ENCODE data around the gene CES2. TPM values are rescaled to one million over a fixed set of nuclear protein-coding genes. Genes with fewer than 3 reads are reported as not detected.
"Not testable (repeated sequence)": the region's sequence is repeated elsewhere in the genome, so short reads cannot be mapped to it uniquely, and the experiment has no call there.

Gene CES2
- total RNA-seq, 1 donor from 2014 or later, result 35.1 TPM

DNA sequence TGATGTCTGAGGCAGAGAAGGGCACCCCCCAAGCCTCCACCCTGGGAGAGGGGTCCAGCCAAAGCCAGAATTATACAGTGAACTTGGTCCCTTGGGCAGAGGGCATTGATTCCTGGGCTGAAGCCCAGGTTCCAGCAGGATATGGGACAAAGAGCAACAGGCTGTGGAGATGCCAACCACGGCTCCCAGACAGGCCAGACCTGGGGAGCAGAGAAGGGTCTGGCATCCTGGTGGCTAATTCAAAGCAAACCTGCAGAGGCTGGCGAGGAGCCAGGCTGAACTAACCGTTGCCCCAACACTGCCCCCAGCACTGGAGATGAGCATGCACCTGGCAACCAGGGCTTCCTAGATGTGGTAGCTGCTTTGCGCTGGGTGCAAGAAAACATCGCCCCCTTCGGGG lies 28.7 kb downstream of the CES2 start:
- ATAC-seq (no peak), DNase-seq (no peak)
- Histone ChIP-seq H3K27me3 (ENCODE audit: low read depth) (no peaks in the 10 kb centered on the region), H3K4me3 (no peak overlapping the region), H3K9me3 (no peaks in the 10 kb centered on the region), H3K36me3 (no peaks in the 10 kb centered on the region), H3K4me1 (peaks cover 5% of the 10 kb centered on the region), H3K27ac (no peak overlapping the region)
- intact Hi-C loops (cut with DNase I), result no loop called here
- TF ChIP-seq, protein P1, sequence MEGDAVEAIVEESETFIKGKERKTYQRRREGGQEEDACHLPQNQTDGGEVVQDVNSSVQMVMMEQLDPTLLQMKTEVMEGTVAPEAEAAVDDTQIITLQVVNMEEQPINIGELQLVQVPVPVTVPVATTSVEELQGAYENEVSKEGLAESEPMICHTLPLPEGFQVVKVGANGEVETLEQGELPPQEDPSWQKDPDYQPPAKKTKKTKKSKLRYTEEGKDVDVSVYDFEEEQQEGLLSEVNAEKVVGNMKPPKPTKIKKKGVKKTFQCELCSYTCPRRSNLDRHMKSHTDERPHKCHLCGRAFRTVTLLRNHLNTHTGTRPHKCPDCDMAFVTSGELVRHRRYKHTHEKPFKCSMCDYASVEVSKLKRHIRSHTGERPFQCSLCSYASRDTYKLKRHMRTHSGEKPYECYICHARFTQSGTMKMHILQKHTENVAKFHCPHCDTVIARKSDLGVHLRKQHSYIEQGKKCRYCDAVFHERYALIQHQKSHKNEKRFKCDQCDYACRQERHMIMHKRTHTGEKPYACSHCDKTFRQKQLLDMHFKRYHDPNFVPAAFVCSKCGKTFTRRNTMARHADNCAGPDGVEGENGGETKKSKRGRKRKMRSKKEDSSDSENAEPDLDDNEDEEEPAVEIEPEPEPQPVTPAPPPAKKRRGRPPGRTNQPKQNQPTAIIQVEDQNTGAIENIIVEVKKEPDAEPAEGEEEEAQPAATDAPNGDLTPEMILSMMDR (IDR thresholded peaks at IDR 0.05), result no peak

DNA sequence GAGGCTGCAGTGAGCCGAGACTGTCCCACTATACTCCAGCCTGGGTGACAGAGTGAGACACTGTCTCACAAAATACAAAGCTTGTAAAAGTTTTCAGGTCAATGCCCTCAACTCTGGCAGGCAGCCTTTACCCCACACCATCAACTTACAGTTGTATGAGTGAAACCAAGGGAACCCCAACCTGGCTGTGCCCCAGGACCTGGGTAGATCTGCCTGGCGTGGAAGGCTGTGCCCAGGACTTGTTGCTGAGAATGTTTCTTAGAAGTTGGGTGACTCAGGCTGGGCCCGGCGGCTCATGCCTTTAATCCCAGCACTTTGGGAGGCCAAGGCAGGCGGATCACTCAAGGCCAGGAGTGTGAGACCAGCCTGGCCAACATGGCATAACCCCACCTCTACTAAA lies 33.5 kb downstream of the CES2 start:
- DNase-seq (no peak), ATAC-seq (no peak)
- Histone ChIP-seq H3K27ac (no peak overlapping the region), H3K4me1 (no peaks in the 10 kb centered on the region), H3K4me3 (no peak overlapping the region), H3K27me3 (ENCODE audit: low read depth) (no peaks in the 10 kb centered on the region), H3K36me3 (no peaks in the 10 kb centered on the region), H3K9me3 (no peaks in the 10 kb centered on the region)
- intact Hi-C loops (cut with DNase I), result no loop called here
- TF ChIP-seq, protein P1 (IDR thresholded peaks at IDR 0.05), result no peak

DNA sequence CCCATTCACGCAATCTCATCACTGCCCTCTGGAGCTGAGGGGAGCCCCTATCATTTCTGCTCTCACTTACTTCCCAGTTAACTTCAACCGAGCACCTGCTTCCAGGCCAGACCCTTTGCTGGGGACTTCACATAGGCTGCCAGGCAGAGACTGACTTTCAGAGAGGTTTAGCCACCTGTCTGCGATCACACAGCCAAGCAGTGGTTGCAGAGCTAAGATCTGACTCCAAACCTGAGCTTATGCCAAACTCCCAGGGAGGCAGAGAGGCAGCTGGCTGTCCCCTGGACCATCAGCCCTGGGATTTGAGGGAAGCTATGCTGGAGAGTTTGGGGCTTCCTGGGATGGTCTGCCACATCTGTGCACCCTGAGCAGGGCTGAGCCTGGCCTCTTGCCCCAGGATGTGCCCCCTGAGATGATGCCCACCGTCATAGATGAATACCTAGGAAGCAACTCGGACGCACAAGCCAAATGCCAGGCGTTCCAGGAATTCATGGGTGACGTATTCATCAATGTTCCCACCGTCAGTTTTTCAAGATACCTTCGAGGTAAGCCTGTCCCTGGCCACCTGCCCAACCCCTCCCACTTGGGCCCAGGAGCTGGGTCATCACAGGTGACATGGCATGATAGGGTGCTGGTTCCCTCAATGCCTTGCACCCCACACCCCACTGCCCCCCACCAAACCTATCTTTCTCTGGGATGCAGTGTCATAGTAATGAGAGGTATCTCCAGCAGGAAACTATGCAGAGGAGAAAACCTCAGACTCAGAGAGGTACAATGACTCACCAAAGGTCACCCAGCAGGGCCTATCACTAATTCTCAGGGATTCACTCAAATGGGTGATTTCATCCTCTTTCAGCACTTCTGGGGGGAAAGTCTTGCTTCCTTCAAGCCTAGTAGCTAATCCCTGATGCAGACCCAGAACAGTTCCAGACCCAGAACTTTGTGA lies 35.7 kb downstream of the CES2 start:
- TF ChIP-seq, protein P1 (IDR thresholded peaks at IDR 0.05), result no peak
- DNase-seq (no peak), ATAC-seq (no peak)
- H3K36me3 ChIP-seq, result no peaks in the 10 kb centered on the region
- H3K4me1 ChIP-seq, result no peaks in the 10 kb centered on the region
- H3K27ac ChIP-seq, result no peak overlapping the region
- H3K27me3 ChIP-seq (ENCODE audit: low read depth), result no peaks in the 10 kb centered on the region
- H3K9me3 ChIP-seq, result no peaks in the 10 kb centered on the region
- H3K4me3 ChIP-seq, result no peak overlapping the region
- intact Hi-C loops (cut with DNase I), result loop anchor here (10.0 kb wide), 1 partner anchor 184 kb away; the partner anchor contains the start of genes B3GNT9, FBXL8 and TRADD

DNA sequence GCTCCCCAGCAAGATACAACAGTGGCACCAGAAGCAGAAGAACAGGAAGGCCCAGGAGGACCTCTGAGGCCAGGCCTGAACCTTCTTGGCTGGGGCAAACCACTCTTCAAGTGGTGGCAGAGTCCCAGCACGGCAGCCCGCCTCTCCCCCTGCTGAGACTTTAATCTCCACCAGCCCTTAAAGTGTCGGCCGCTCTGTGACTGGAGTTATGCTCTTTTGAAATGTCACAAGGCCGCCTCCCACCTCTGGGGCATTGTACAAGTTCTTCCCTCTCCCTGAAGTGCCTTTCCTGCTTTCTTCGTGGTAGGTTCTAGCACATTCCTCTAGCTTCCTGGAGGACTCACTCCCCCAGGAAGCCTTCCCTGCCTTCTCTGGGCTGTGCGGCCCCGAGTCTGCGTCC lies 37.7 kb downstream of the CES2 start:
- intact Hi-C loops (cut with DNase I), result loop anchor here (10.0 kb wide), 1 partner anchor 182 kb away; the partner anchor contains the start of genes B3GNT9, FBXL8 and TRADD
- H3K27me3 ChIP-seq (ENCODE audit: low read depth), result no peaks in the 10 kb centered on the region
- no peaks in the 10 kb centered on the region for H3K9me3 ChIP-seq
- no peak overlapping the region for H3K4me3 ChIP-seq
- TF ChIP-seq, protein P1 (IDR thresholded peaks at IDR 0.05), result no peak
- peaks cover 4% of the 10 kb centered on the region for H3K4me1 ChIP-seq
- ATAC-seq, result no peak
- DNase-seq, result peak; percentile 46
- H3K36me3 ChIP-seq, result no peaks in the 10 kb centered on the region
- H3K27ac ChIP-seq, result no peak overlapping the region

DNA sequence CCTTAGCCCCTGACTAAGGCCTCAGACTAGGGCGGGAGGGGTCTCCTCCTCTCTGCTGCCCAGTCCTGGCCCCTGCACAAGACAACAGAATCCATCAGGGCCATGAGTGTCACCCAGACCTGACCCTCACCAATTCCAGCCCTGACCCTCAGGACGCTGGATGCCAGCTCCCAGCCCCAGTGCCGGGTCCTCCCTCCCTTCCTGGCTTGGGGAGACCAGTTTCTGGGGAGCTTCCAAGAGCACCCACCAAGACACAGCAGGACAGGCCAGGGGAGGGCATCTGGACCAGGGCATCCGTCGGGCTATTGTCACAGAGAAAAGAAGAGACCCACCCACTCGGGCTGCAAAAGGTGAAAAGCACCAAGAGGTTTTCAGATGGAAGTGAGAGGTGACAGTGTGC lies 38.4 kb downstream of the CES2 start:
- intact Hi-C loops (cut with DNase I), result loop anchor here (10.0 kb wide), 1 partner anchor 181 kb away; the partner anchor contains the start of genes B3GNT9, FBXL8 and TRADD
- TF ChIP-seq, protein P1 (IDR thresholded peaks at IDR 0.05), result no peak
- H3K36me3 ChIP-seq, result no peaks in the 10 kb centered on the region
- ATAC-seq (no peak), DNase-seq (no peak)
- H3K4me3 ChIP-seq, result no peak overlapping the region
- H3K27me3 ChIP-seq (ENCODE audit: low read depth), result no peaks in the 10 kb centered on the region
- no peak overlapping the region for H3K27ac ChIP-seq
- H3K4me1 ChIP-seq, result peaks cover 11% of the 10 kb centered on the region
- H3K9me3 ChIP-seq, result no peaks in the 10 kb centered on the region

DNA sequence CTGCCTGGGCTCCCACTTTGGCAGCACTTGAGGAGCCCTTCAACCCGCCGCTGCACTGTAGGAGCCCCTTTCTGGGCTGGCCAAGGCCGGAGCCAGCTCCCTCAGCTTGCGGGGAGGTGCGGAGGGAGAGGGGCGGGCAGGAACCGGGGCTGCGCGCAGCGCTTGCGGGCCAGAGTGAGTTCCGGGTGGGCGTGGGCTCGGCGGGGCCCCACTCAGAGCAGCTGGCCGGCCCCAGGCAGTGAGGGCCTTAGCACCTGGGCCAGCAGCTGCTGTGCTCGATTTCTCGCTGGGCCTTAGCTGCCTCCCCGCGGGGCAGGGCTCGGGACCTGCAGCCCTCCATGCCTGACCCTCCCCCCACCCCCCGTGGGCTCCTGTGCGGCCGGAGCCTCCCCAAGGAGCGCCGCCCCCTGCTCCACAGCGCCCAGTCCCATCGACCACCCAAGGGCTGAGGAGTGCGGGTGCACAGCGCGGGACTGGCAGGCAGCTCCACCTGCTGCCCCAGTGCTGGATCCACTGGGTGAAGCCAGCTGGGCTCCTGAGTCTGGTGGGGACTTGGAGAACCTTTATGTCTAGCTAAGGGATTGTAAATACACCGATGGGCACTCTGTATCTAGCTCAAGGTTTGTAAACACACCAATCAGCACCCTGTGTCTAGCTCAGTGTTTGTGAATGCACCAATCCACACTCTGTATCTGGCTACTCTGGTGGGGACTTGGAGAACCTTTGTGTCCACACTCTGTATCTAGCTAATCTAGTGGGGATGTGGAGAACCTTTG lies 39.0 kb downstream of the CES2 start:
- H3K27ac ChIP-seq; H3K9me3 ChIP-seq; H3K36me3 ChIP-seq; ATAC-seq; DNase-seq; H3K4me3 ChIP-seq; H3K27me3 ChIP-seq (ENCODE audit: low read depth): not testable (repeated sequence)
- H3K4me1 ChIP-seq, result peaks cover 12% of the 10 kb centered on the region
- intact Hi-C loops (cut with DNase I), result loop anchor here (10.0 kb wide), 1 partner anchor 180 kb away; the partner anchor contains the start of genes B3GNT9, FBXL8 and TRADD

DNA sequence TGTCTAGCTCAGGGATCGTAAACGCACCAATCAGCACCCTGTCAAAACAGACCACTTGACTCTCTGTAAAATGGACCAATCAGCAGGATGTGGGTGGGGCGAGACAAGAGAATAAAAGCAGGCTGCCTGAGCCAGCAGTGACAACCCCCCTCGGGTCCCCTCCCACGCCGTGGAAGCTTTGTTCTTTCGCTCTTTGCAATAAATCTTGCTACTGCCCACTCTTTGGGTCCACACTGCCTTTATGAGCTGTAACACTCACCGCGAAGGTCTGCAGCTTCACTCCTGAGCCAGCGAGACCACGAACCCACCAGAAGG lies 39.6 kb downstream of the CES2 start:
- not testable (repeated sequence) for H3K27ac ChIP-seq; H3K36me3 ChIP-seq; ATAC-seq; DNase-seq; H3K27me3 ChIP-seq (ENCODE audit: low read depth); H3K9me3 ChIP-seq; H3K4me3 ChIP-seq
- intact Hi-C loops (cut with DNase I), result loop anchor here (10.0 kb wide), 1 partner anchor 180 kb away; the partner anchor contains the start of genes B3GNT9, FBXL8 and TRADD
- H3K4me1 ChIP-seq, result peaks cover 12% of the 10 kb centered on the region
